ENCODE data around the gene RNPC3. TPM values are rescaled to one million over a fixed set of nuclear protein-coding genes. Genes with fewer than 3 reads are reported as not detected.

Gene RNPC3
- total and polyA plus RNA-seq, 12 donors = 8.0 to 27.2 (median 21.3) TPM

GRCh38 chr1:103496014-103496635 is 29.4 kb upstream of the RNPC3 start:
- H3K4me3 ChIP-seq = no peak overlapping the region
- ATAC-seq (no peak), DNase-seq (no peak)
- TF ChIP-seq, protein P1, sequence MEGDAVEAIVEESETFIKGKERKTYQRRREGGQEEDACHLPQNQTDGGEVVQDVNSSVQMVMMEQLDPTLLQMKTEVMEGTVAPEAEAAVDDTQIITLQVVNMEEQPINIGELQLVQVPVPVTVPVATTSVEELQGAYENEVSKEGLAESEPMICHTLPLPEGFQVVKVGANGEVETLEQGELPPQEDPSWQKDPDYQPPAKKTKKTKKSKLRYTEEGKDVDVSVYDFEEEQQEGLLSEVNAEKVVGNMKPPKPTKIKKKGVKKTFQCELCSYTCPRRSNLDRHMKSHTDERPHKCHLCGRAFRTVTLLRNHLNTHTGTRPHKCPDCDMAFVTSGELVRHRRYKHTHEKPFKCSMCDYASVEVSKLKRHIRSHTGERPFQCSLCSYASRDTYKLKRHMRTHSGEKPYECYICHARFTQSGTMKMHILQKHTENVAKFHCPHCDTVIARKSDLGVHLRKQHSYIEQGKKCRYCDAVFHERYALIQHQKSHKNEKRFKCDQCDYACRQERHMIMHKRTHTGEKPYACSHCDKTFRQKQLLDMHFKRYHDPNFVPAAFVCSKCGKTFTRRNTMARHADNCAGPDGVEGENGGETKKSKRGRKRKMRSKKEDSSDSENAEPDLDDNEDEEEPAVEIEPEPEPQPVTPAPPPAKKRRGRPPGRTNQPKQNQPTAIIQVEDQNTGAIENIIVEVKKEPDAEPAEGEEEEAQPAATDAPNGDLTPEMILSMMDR (IDR thresholded peaks at IDR 0.05) = no peak
- 90 to 94% methylated on average over 2 of the region's 2 CpGs for WGBS, 2 donors
- intact Hi-C loops (cut with DNase I) = no loop called here
- no peak overlapping the region for H3K27ac ChIP-seq
- H3K9me3 ChIP-seq = no peaks in the 10 kb centered on the region
- H3K27me3 ChIP-seq = no peaks in the 10 kb centered on the region
- H3K36me3 ChIP-seq = no peaks in the 10 kb centered on the region
- H3K4me1 ChIP-seq = no peaks in the 10 kb centered on the region

DNA sequence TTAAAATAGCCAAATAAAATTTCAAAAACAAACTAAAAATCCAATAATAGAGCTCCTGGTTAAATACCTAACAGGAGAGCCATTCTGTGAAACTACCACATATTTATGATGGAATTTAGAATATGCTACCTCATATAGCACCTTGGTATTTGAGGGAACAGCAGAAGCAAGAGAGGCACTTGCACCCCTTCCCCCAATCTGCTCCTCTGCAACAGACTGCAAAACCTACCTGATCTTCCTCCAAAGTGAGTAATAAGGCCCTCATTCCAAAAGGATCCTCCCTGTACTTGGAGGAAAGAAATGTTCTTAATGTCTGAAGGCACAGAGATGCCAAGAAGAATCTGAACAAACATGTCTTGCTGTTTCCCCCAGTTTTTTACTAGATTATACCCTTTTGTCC is 28.1 kb upstream of the RNPC3 start:
- TF ChIP-seq, protein P1 (IDR thresholded peaks at IDR 0.05) = no peak
- intact Hi-C loops (cut with DNase I) = no loop called here
- ATAC-seq = no peak

GRCh38 chr1:103509250-103509649 is 16.2 kb upstream of the RNPC3 start:
- ATAC-seq = no peak
- TF ChIP-seq, protein P1 (IDR thresholded peaks at IDR 0.05) = no peak
- Histone ChIP-seq H3K27ac (no peak overlapping the region), H3K4me3 (no peak overlapping the region), H3K36me3 (peaks cover 0 to 8% (median 0%) of the 10 kb centered on the region in 9 donors), H3K9me3 (peaks cover 0 to 20% (median 0%) of the 10 kb centered on the region in 11 donors), H3K4me1 (no peaks in the 10 kb centered on the region), H3K27me3 (no peaks in the 10 kb centered on the region)
- intact Hi-C loops (cut with DNase I) = loop anchor here in 1 of 10 donors (10.0 kb wide), 1 partner anchor 404 kb away; the partner anchor contains the start of gene COL11A1
- no peak for DNase-seq
- WGBS, 2 donors = 70 to 85% methylated on average over 1 of the region's 1 CpG

More for the DNA sequence above, 28.1 kb upstream of the RNPC3 start:
- no peaks in the 10 kb centered on the region for H3K27me3 ChIP-seq
- H3K36me3 ChIP-seq = no peaks in the 10 kb centered on the region
- no peaks in the 10 kb centered on the region for H3K9me3 ChIP-seq
- no peak for DNase-seq
- no peak overlapping the region for H3K27ac ChIP-seq
- no peak overlapping the region for H3K4me3 ChIP-seq
- H3K4me1 ChIP-seq = no peaks in the 10 kb centered on the region

DNA sequence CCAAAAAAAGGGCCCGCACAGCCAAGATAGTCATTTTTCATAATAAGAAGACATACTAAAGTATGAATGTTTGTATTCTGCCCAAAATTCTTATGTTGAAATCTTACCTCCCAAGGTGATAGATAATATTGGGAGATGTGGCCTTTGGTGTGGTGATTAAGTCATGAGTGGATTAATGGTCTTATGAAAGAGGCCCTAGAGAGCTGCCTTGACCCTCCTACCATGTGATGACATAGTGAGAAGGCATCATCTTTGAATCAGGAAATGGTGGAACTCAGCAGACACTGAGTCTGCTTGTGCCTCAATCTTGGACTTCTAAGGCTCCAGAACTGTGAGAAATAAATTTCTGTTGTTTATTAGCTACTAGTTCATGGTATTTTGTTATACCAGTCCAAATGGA is 11.8 kb upstream of the RNPC3 start:
- no peak for DNase-seq
- Histone ChIP-seq H3K27me3 (no peaks in the 10 kb centered on the region), H3K36me3 (peaks cover 0 to 8% (median 0%) of the 10 kb centered on the region in 9 donors), H3K27ac (no peak overlapping the region), H3K4me1 (no peaks in the 10 kb centered on the region), H3K9me3 (peaks cover 0 to 20% (median 0%) of the 10 kb centered on the region in 11 donors), H3K4me3 (no peak overlapping the region)
- intact Hi-C loops (cut with DNase I) = loop anchor here in 5 of 10 donors (2.0 to 10.0 kb wide), 3 partner anchors 406 to 409 kb away; partner anchors contain the start of gene COL11A1 (in 3 of the 5)
- ATAC-seq = no peak
- WGBS, 2 donors = 95 to 97% methylated on average over 1 of the region's 1 CpG
- TF ChIP-seq, protein P1 (IDR thresholded peaks at IDR 0.05) = no peak

All from heart right ventricle (tissue), 16 donors.